B cell (primary cell): ENCODE results near the gene CCDC57.

Source experiments
- EZH2 ChIP-seq: IDR thresholded peaks from 2 replicates; pipeline ENCODE4 v1.6.1; 2012; ENCODE audit warnings: borderline replicate concordance, low read depth, mild to moderate bottlenecking, moderate library complexity, low read length; ENCODE audit not compliant: insufficient read depth, poor library complexity, severe bottlenecking
- TF ChIP-seq, protein P1 (sequence below): fragments of 200-600 bp; IDR thresholded peaks from one replicate; pipeline ENCODE4 v1.8.0; 2022; ENCODE audit warnings: antibody characterized with exemption, mild to moderate bottlenecking

DNA sequence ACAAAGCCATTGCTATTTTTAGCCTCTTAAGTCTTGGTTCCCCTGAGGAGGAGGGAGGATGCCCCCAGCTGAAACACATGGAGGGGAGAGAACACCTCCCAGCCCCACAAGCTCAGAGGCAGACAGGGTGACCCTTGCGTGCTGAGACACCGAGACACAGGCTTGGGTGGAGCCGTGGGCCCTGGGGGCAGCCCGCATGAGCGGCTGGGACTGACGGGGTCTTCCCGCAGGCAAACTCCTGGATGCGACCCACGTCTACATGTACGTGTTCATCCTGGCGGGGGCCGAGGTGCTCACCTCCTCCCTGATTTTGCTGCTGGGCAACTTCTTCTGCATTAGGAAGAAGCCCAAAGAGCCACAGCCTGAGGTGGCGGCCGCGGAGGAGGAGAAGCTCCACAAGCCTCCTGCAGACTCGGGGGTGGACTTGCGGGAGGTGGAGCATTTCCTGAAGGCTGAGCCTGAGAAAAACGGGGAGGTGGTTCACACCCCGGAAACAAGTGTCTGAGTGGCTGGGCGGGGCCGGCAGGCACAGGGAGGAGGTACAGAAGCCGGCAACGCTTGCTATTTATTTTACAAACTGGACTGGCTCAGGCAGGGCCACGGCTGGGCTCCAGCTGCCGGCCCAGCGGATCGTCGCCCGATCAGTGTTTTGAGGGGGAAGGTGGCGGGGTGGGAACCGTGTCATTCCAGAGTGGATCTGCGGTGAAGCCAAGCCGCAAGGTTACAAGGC, 26.0 kb upstream of the CCDC57 start:
- TF ChIP-seq, protein P1, sequence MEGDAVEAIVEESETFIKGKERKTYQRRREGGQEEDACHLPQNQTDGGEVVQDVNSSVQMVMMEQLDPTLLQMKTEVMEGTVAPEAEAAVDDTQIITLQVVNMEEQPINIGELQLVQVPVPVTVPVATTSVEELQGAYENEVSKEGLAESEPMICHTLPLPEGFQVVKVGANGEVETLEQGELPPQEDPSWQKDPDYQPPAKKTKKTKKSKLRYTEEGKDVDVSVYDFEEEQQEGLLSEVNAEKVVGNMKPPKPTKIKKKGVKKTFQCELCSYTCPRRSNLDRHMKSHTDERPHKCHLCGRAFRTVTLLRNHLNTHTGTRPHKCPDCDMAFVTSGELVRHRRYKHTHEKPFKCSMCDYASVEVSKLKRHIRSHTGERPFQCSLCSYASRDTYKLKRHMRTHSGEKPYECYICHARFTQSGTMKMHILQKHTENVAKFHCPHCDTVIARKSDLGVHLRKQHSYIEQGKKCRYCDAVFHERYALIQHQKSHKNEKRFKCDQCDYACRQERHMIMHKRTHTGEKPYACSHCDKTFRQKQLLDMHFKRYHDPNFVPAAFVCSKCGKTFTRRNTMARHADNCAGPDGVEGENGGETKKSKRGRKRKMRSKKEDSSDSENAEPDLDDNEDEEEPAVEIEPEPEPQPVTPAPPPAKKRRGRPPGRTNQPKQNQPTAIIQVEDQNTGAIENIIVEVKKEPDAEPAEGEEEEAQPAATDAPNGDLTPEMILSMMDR = no peak
- TF ChIP-seq EZH2 = no peak
